Hematopoietic multipotent progenitor cell (in vitro differentiated cells): Measurements from ENCODE around the gene PLIN5. TPM values are rescaled to one million over a fixed set of nuclear protein-coding genes. Genes with fewer than 3 reads are reported as not detected.
A peak's percentile ranks its signal among the peaks of the same experiment; 100 is the strongest.

Source experiments
- DNase-seq, 3 donors: peaks; one replicate each; pipeline ENCODE4 v3.0.0-alpha.2; 2011 to 2015; ENCODE audit warnings: low read depth in 2 of 3, low spot score in 2 of 3
- total RNA-seq: library from RNA; depleted of rRNA; stranded (reverse); fragments of >200 nt; gene quantifications from one replicate; pipeline ENCODE4 v1.2.3, GENCODE V29; 2012

PLIN5 gene
- total RNA-seq, 1 donor: 0.27 TPM

DNA sequence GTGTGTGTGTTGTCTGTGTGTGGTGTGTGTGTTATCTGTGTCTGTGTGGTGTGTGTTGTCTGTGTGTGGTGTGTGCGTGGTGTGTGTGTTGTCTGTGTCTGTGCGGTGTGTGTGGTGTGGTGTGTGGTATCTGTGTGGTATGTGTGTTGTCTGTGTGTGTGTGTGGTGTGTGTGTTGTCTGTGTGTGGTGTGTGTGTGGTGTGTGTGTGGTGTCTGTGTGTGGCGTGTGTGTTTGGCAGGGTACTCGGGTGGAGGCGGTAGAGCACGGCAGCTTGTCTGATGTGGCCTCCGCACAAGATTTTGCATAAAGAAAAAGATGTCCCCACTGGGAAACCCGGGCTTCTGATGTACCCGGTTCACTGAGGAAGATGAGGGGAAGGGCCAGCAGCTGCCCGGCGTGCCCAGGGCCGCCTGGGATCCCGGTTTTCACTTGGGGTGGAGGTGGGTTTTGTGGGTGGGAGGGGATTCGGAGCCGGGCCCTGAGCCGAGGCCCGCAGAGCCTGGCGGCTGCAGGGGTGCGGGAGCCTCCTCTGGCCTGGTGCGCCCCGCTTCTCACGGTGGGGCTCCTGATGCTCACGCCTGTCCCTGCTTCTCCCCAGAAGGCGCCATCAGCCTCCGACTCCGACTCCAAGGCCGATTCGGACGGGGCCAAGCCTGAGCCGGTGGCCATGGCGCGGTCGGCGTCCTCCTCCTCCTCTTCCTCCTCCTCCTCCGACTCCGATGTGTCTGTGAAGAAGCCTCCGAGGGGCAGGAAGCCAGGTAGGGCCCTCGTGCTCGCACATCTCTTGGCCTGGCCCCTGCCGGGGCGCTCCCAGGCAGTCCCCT is 41.7 kb downstream of the PLIN5 start:
- no peak for DNase-seq

DNA sequence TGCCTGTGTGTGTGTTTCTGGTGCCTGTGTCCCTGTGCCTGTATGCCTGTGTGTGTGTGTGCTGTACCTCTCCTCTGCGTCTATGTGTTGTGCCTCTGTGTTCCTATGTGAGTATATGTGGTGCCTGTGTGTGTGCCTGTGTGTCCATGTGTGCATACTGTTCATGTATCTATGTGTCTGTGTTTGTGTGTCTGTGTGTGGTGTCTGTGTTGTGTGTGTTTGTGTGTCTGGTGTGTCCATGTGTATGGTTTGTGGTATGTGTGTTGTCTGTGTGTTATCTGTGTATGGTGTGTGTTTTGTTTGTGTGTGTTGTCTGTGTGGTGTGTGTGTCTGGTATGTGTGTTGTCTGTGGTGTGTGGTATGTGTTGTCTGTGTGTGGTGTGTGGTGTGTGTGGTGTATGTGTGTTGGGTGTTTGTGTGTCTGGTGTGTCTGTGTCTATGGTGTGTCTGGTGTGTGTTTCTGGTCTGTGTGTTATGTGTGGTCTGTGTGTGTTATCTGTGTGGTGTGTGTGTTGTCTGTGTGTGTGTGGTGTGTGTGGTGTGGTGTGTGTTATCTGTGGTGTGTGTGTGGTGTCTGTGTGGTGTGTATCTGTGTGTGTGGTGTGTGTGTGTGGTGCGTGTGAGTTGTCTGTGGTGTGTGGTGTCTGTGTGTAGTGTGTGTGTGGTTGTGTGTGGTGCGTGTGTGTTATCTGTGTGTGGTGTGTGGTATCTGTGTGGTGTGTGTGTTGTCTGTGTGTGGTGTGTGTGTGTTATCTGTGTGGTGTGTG is 42.5 kb downstream of the PLIN5 start:
- no peak for DNase-seq

DNA sequence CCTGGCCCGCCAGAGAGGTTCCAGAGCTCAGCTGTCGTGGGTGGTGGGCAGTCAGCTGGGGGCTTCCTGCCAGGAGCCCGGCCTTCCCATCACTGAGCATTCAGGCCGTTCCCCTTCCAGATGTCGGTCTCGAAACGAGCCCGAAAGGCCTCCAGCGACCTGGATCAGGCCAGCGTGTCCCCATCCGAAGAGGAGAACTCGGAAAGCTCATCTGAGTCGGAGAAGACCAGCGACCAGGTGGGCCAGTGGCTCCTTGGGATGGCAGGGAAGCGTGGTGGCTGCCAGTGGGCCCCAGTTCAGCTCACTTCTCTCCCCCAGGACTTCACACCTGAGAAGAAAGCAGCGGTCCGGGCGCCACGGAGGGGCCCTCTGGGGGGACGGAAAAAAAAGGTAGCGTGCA is 43.6 kb downstream of the PLIN5 start:
- no peak for DNase-seq

DNA sequence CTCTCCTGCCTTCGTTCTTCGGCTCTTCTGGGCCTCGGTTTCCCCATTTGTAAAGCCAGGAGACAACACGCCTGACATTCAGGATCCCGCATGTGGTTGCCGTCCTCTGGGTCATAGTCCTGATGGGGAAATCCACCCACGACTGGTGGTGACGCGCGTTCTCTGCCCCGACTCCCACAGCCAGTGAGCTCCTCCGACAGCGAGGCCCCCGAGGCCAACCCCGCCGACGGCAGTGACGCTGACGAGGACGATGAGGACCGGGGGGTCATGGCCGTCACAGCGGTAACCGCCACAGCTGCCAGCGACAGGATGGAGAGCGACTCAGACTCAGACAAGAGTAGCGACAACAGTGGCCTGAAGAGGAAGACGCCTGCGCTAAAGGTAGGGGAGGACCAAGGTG is 46.5 kb downstream of the PLIN5 start:
- DNase-seq: no peak

DNA sequence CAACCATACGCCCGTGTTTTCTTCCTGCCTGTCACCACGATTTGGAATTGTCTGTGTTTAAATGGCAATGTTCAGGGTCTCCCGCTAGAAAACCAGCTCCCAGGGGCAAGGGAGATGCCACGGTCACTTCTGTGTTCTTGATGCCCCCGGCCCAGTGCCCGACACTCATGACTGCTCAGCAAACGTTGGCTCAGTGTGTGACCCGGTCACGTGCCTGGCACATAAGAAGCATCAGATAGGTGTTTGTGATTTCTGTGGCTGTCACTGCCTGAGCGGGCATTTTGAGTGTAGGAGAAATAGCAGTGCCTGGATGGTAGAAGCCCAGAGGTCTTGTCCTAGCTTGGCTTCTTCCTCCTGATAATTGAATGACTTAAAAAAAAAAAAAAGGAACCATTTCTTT is 47.5 kb downstream of the PLIN5 start:
- DNase-seq: no peak

DNA sequence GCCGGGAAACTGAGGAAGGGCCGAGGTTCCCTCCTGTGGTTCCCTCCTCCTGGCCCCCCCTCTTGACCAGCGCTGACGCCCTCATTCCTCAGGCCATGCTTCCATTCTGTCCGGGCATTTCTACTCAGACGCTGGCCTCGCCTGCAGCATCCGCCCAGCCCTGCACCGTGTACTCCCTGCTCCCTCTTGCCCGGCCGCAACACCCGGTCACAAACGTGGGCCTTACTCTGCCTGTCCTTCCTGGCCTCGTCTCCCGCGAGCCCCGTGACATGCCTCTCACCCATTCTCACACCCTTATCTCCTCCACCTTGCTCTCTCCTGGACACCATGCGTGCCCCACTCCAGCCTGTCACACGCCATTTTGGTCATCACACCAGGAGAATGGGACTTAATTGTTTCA is 51.6 kb downstream of the PLIN5 start:
- DNase-seq: no peak

DNA sequence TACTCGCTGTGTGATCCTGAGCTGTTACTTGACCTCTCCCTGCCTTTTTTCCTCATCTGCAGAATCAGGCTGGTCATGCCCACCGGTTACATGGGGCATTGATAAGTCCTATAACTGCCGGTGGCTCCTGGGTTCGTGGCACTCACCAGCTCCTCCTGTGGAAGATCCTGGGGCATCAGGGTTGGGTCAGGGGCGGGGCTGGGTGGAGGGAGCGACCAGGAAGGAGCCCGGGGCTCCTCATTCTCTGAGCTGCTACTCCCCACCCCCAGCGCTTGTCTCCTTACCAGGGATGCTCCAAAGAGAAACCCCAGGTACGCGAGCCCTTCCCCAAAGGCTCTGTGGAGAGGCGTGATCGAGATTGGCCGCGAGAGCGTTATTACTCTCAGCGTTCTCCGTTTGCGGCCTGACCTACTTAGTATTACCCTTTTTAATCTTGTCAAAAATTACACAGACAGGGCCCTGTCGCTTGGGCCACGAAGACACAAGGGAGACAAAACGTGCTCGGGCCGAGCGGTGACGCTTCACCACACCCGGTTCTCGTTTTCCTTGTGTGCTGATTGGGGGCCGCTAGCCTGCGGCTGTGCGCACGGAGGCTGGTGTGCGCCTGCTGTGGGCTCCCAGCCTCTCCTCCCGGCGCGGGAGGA is 52.2 kb downstream of the PLIN5 start:
- DNase-seq: no peak

DNA sequence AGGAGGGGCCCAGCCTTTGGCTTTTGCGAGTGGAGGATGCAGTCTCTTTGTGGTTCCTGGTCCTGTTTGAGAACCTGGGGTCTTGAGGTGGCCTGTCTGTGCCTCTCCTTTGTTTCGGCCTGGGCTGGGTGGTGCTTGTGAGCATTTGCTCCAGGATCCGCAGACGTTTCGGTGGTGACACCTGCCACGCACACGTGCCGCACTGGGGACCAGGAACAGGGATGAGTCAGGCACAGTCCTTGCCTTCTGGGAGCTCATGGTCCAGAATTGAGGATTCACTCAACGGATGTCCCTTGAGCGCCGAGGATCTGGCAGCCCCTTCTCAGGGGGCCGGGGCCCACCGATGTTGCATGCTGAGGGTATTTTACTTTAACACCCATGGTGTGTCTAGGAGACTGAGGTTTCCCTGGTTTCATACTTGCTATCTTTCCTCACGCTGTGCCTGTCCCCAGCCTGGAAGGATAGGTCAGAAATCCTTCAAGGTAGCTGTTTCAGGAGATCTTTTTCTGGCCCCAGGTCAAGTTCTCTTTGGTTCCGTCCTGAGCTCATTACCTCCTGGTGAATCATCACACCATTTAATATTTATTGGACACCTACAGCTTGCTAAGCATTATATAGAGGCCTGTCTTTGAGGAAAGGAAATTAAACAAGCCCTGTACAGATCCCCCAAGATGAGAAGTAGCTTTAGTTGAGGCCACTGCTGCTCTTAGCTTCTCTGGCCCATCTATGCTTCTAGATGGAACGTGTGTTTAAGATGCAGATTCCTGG is 57.8 kb downstream of the PLIN5 start:
- no peak for DNase-seq

DNA sequence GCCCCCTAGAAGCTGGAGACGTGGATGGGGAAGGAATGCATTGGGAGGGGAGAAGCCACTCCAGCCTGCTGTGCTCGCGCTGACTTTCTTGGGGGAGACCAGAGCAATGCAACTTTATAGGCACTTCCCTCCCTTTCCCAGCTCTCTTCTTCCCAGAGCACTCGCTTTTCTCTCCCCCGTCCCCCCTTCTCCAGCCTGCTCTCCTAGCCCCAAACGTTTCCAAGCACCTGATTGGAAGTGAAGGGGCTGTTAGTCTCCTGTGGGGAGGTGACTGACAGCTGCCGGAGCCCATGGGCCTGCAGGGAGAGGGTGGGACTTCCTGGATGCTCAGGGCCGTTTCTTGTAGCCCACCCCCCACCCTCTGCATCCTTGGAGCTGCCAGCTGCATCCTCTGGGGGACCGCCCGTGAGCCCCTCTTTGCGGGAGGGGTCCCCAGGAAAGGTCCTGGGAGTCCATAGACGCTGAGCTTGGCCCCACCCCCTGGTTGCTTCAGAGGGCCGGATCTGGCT is 60.5 kb downstream of the PLIN5 start:
- peak in 2 of 3 donors; percentile 67 to 74 for DNase-seq

DNA sequence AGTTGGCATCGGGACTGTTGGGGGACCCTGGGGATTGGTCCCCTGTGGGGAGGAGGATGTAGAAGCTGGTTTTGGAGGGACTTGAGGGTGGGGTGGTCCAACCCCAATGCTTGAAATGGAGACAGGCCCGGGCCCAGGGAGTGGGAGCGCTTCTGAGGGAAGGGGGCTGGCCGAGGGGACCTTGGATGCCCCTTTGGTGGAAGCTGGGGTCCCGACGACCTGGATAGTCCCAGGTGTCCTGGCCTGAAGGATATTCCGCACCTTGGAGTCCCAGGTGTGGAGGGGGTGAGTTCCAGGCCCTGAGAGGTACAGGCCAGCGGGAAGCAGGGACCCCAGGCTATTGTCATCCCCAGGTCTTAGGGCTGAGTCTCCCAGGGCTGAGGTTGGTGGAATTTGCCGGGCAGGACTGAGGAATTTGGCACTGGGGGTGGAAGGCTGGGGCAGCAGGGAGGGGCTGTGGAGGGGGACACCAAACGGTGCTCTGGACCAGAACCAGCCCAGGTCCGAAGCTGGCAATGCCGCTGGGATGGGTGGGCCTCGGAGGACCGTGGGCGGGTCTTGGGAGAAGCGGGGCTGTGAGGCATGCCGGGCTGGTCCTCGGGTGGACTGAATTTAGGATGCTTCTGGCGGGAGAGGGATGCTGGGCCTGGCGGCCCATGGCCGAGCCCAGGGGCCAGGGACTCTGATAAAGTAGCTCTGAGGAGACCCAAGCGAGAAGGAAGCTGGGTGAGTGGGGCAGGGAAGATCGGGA is 61.1 kb downstream of the PLIN5 start:
- DNase-seq: no peak

DNA sequence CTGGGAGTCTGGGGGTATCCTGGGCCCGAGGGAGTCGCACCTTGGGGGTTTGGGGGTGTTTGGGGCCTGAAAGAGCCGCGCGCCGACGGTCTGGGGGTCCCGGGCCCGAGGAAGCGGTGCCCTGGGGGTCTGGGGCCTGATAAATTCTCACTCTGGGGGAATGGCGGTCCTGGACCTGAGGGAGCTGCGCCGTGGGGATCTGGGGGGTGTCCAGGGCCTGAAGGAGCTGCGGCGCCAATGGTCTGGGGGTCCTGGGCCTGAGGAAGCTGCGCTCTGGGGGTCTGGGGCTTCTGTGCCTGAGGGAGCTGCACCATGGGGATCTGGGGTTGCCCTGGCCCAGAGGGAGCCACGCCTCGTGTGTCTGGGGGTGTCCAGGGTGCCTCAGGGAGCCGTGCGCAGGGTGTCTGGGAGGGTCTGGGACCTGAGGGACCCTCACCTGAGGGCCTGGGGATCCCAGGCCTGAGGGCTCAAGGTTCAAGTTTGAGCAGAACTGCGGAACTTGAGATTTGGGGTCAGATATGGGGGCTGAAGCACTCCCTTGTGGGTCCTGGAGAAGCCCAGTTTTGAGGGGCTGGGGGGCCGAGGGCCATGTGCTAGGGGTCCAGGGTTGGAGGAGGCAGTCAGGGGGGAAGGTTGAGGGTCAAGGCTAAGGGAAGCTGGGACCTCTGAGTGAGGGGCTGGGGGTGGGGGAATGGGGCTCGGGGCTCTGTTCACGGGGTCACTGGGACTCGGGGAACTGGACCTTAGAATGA is 61.8 kb downstream of the PLIN5 start:
- no peak for DNase-seq

Other genes starting within 250 kb of the PLIN5 start
- gene TMIGD2, start 232.8 kb downstream of the PLIN5 start, total RNA-seq: 36.1 TPM
- gene FSD1, start 230.6 kb downstream of the PLIN5 start, total RNA-seq: 4.6 TPM
- 3.8 TPM for gene STAP2, start 196.4 kb downstream of the PLIN5 start, total RNA-seq
- gene MPND, start 191.7 kb downstream of the PLIN5 start, total RNA-seq: 22.4 TPM
- 25.9 TPM for gene SH3GL1, start 134.7 kb downstream of the PLIN5 start, total RNA-seq
- 35.3 TPM for gene CHAF1A, start 132.6 kb downstream of the PLIN5 start, total RNA-seq
- gene UBXN6, start 77.4 kb downstream of the PLIN5 start, total RNA-seq: 69.7 TPM
- 30.2 TPM for gene HDGFL2, start 62.9 kb downstream of the PLIN5 start, total RNA-seq
- under 0.01 TPM for gene PLIN4, start 16.7 kb downstream of the PLIN5 start, total RNA-seq
- gene LRG1, start 4.8 kb upstream of the PLIN5 start, total RNA-seq: 0.54 TPM
- gene SEMA6B, start 24.5 kb upstream of the PLIN5 start, total RNA-seq: 0.27 TPM
- gene TNFAIP8L1, start 104.3 kb upstream of the PLIN5 start, total RNA-seq: 19.4 TPM
- gene MYDGF, start 135.1 kb upstream of the PLIN5 start, total RNA-seq: 87.8 TPM
- 42.0 TPM for gene DPP9, start 188.6 kb upstream of the PLIN5 start, total RNA-seq